ENCODE results near the gene TMEM91. TPM values are rescaled to one million over a fixed set of nuclear protein-coding genes. Genes with fewer than 3 reads are reported as not detected.

TMEM91 gene
- total and polyA plus RNA-seq, 9 of the 15 experiments (the other 6 are each of a cell fraction or from before 2014, with no cell fraction given), result 1.2 to 5.2 (median 2.7) TPM

- TF ChIP-seq, protein P1, sequence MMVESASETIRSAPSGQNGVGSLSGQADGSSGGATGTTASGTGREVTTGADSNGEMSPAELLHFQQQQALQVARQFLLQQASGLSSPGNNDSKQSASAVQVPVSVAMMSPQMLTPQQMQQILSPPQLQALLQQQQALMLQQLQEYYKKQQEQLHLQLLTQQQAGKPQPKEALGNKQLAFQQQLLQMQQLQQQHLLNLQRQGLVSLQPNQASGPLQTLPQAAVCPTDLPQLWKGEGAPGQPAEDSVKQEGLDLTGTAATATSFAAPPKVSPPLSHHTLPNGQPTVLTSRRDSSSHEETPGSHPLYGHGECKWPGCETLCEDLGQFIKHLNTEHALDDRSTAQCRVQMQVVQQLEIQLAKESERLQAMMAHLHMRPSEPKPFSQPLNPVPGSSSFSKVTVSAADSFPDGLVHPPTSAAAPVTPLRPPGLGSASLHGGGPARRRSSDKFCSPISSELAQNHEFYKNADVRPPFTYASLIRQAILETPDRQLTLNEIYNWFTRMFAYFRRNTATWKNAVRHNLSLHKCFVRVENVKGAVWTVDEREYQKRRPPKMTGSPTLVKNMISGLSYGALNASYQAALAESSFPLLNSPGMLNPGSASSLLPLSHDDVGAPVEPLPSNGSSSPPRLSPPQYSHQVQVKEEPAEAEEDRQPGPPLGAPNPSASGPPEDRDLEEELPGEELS (CRISPR knock-in tag; IDR thresholded peaks at IDR 0.05; ENCODE audit: borderline replicate concordance), result 0 out of 2 replicates have a peak, but pooled peaks have one; percentile 45
- TF ChIP-seq NKRF (IDR thresholded peaks at IDR 0.05; ENCODE audit: borderline replicate concordance), result peak; percentile 99
- no peak for TF ChIP-seq MED1 (CRISPR knock-in tag; IDR thresholded peaks at IDR 0.05; ENCODE audit: borderline replicate concordance)
- TF ChIP-seq ZZZ3 (IDR thresholded peaks at IDR 0.05), result peak; percentile 60; the same call in 1 of the 2 replicates
- TF ChIP-seq KLF1 (tag; IDR thresholded peaks at IDR 0.05), result no peak
- no peak for TF ChIP-seq ZEB2 (IDR thresholded peaks at IDR 0.05)
- no peak for TF ChIP-seq HDAC8 (tag; IDR thresholded peaks at IDR 0.05)
- peak; percentile 95 for TF ChIP-seq EP400 (IDR thresholded peaks at IDR 0.05)
- TF ChIP-seq, protein P2, sequence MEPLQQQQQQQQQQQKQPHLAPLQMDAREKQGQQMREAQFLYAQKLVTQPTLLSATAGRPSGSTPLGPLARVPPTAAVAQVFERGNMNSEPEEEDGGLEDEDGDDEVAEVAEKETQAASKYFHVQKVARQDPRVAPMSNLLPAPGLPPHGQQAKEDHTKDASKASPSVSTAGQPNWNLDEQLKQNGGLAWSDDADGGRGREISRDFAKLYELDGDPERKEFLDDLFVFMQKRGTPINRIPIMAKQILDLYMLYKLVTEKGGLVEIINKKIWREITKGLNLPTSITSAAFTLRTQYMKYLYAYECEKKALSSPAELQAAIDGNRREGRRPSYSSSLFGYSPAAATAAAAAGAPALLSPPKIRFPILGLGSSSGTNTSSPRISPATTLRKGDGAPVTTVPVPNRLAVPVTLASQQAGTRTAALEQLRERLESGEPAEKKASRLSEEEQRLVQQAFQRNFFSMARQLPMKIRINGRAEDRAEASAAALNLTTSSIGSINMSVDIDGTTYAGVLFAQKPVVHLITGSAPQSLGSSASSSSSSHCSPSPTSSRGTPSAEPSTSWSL (CRISPR knock-in tag; IDR thresholded peaks at IDR 0.05; ENCODE audit: borderline replicate concordance), result no peak
- peak; percentile 85 for TF ChIP-seq USF2 (CRISPR knock-in tag; IDR thresholded peaks at IDR 0.05)
- TF ChIP-seq, protein P3, sequence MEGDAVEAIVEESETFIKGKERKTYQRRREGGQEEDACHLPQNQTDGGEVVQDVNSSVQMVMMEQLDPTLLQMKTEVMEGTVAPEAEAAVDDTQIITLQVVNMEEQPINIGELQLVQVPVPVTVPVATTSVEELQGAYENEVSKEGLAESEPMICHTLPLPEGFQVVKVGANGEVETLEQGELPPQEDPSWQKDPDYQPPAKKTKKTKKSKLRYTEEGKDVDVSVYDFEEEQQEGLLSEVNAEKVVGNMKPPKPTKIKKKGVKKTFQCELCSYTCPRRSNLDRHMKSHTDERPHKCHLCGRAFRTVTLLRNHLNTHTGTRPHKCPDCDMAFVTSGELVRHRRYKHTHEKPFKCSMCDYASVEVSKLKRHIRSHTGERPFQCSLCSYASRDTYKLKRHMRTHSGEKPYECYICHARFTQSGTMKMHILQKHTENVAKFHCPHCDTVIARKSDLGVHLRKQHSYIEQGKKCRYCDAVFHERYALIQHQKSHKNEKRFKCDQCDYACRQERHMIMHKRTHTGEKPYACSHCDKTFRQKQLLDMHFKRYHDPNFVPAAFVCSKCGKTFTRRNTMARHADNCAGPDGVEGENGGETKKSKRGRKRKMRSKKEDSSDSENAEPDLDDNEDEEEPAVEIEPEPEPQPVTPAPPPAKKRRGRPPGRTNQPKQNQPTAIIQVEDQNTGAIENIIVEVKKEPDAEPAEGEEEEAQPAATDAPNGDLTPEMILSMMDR (IDR thresholded peaks at IDR 0.05 in 2 of 3, conservative IDR thresholded peaks at IDR 0.05 in 1 of 3; ENCODE audit: insufficient read depth in 2 of 3, low read depth in 1 of 3, low read length in 3 of 3), result no peak
- peak; percentile 24 for TF ChIP-seq HDAC3 (IDR thresholded peaks at IDR 0.05; ENCODE audit: borderline replicate concordance, partially characterized antibody)
- no peak for TF ChIP-seq BDP1 (IDR thresholded peaks at IDR 0.05; ENCODE audit: insufficient read depth, insufficient read length)
- peak; percentile 80 for TF ChIP-seq ATF7 (IDR thresholded peaks at IDR 0.05)
- peak; percentile 97 for TF ChIP-seq NFRKB (IDR thresholded peaks at IDR 0.05; ENCODE audit: low read depth)
- no peak for TF ChIP-seq PHB2 (IDR thresholded peaks at IDR 0.05; ENCODE audit: low read depth)
- no peak for TF ChIP-seq LEF1 (IDR thresholded peaks at IDR 0.05)
- TF ChIP-seq RUNX1 (IDR thresholded peaks at IDR 0.05; ENCODE audit: low read depth), result no peak
These were observed 21.0 kb downstream of the TMEM91 start, which contains the start of the genes BCKDHA and EXOSC5 (continued) for GRCh38 chr19:41397086-41398049.

All from K562 (cell line).